NCI-H460 (cell line): ENCODE results near the gene ZNF606. TPM values are rescaled to one million over a fixed set of nuclear protein-coding genes. Genes with fewer than 3 reads are reported as not detected.

ENCODE experiments used
- DNase-seq: peaks from one replicate; pipeline ENCODE4 v3.0.0-alpha.2; 2016; ENCODE audit warnings: low read depth; ENCODE audit errors: extremely low read depth
- total RNA-seq: library from RNA; depleted of rRNA; stranded (reverse); fragments of >200 nt; shearing (Covaris generic); gene quantifications from 2 replicates; pipeline ENCODE4 v1.2.3, GENCODE V29; 2014; rRNA removed

ZNF606 gene
- total RNA-seq, 1 experiment from 2014 or later, result 2.9 TPM

DNA sequence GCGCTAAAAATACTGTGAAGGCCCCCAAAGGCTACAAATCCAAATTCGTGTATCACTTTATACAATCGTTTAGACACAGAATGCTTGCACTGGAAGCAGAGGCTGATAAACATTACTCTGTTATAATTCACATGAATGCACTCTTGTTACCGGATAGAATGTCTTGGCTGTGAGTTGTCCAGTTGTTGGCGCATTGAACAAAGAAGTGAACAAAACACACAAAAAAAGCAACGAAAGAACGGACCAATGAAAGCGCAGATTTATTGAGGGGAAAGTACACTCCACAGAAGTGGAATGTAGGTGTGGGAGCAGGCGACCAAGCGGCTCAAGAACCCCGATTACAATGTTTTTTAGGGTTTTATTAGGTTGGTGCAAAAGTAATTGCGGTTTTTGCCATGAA is 66.9 kb downstream of the ZNF606 start:
- DNase-seq, result no peak

DNA sequence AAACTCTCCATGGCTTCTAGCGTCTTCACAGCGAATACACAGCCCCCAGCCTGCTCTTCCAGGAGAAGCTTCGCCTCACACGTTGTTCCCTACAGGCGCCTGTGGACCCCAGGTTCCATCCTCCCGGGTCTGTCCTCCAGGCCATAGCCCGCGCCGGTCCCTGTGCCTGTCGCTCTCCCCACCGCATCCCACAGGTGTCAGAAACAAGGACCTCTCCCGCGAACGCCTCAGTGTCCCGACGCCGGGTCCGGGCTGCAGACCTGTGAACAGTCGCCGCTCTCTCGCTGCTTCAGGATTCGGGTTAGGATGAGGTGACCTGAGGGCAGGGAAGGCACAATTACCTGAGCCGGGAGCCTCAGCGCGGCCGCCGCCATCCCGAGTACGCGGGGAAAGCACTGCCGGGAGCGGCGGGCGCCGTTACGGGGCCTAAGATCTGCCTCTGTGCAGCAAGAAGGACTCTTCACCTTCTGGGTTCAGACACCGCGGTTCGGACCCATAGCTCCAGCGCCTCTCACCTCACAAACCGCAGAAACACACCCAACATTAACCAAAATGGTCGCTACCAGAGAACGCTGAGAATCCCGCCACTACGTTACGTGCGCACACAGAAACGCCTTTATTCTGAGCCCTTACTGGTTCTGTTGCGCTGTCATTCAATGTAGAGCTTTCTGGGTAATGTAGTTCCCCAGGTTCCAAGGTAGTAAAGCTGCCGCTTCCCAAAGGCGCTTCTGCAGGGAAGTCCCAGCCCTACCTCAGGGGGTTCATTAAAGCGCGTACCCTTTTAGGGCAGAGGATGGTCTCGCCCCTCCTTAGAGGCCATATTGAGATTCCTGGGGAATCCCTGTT is 67.6 kb downstream of the ZNF606 start, which contains the start of gene ZNF418:
Gene ZNF418, minus strand, starts transcription at position 583 of the 846 bp plus-strand sequence. CDS start 1,580 bp downstream, outside the sequence.
- no peak for DNase-seq

- DNase-seq, result no peak
Observed at GRCh38 chr19:57927587-57927986, 75.0 kb downstream of the ZNF606 start.

Other genes with a start within 250 kb of the ZNF606 start
- gene ZNF586, start 233.1 kb downstream of the ZNF606 start, total RNA-seq, result 11.1 and 12.4 TPM in 2 replicates
- 3.1 and 4.9 TPM in 2 replicates for gene ZNF552, start 187.9 kb downstream of the ZNF606 start, total RNA-seq
- 7.6 and 12.5 TPM in 2 replicates for gene ZNF587B, start 172.5 kb downstream of the ZNF606 start, total RNA-seq
- gene ZNF587, start 153.0 kb downstream of the ZNF606 start, total RNA-seq, result 11.5 and 13.9 TPM in 2 replicates
- gene ZNF814, start 113.8 kb downstream of the ZNF606 start, total RNA-seq, result 2.1 and 2.5 TPM in 2 replicates
- gene ZNF417, start 86.2 kb downstream of the ZNF606 start, total RNA-seq, result 5.2 and 5.4 TPM in 2 replicates
- gene ZNF418, start 67.4 kb downstream of the ZNF606 start, total RNA-seq, result not detected in 2 replicates
- gene ZNF256, start 55.1 kb downstream of the ZNF606 start, total RNA-seq, result not detected in 2 replicates
- gene C19orf18, start 28.3 kb downstream of the ZNF606 start, total RNA-seq, result not detected in 2 replicates
- gene ZSCAN1, start 31.2 kb upstream of the ZNF606 start, total RNA-seq, result not detected in 2 replicates
- gene ZNF135, start 56.5 kb upstream of the ZNF606 start, total RNA-seq, result 0.52 and 0.87 TPM in 2 replicates
- 20.1 and 20.7 TPM in 2 replicates for gene ZSCAN18, start 95.4 kb upstream of the ZNF606 start, total RNA-seq
- gene ZNF329, start 148.0 kb upstream of the ZNF606 start, total RNA-seq, result 10.9 and 11.3 TPM in 2 replicates
- gene ZNF274, start 180.2 kb upstream of the ZNF606 start, total RNA-seq, result 22.4 and 26.2 TPM in 2 replicates
- 40.4 and 43.4 TPM in 2 replicates for gene ZNF544, start 226.1 kb upstream of the ZNF606 start, total RNA-seq